Measurements from ENCODE around the gene IQGAP2.

DNA sequence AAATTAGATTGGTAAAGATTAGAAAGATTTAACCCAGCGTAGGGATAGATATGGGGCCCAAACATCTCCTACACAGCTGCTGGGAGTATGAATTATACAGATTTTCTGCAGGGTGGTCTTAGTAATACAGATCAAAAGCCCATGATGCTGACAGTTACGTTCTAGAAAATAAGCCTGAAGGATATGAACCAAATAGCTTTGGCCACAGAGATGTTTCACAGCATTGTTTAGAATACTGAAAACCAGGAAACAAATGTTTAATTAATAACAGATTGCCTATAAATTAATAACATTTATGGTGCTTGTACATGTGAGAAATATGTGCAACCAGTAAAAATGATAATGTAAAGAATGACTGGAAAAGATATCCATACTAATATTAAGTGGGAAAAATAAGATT lies 195.4 kb downstream of the IQGAP2 start:
- TF ChIP-seq, protein P1, sequence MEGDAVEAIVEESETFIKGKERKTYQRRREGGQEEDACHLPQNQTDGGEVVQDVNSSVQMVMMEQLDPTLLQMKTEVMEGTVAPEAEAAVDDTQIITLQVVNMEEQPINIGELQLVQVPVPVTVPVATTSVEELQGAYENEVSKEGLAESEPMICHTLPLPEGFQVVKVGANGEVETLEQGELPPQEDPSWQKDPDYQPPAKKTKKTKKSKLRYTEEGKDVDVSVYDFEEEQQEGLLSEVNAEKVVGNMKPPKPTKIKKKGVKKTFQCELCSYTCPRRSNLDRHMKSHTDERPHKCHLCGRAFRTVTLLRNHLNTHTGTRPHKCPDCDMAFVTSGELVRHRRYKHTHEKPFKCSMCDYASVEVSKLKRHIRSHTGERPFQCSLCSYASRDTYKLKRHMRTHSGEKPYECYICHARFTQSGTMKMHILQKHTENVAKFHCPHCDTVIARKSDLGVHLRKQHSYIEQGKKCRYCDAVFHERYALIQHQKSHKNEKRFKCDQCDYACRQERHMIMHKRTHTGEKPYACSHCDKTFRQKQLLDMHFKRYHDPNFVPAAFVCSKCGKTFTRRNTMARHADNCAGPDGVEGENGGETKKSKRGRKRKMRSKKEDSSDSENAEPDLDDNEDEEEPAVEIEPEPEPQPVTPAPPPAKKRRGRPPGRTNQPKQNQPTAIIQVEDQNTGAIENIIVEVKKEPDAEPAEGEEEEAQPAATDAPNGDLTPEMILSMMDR (IDR thresholded peaks at IDR 0.05; ENCODE audit: low read depth, low read length, poor library complexity, severe bottlenecking): no peak
- TF ChIP-seq EZH2phosphoT487 (IDR thresholded peaks at IDR 0.05; ENCODE audit: borderline replicate concordance, low read length): no peak

All from DOHH2 (cell line).